ENCODE measurements around the gene DDAH1.

DNA sequence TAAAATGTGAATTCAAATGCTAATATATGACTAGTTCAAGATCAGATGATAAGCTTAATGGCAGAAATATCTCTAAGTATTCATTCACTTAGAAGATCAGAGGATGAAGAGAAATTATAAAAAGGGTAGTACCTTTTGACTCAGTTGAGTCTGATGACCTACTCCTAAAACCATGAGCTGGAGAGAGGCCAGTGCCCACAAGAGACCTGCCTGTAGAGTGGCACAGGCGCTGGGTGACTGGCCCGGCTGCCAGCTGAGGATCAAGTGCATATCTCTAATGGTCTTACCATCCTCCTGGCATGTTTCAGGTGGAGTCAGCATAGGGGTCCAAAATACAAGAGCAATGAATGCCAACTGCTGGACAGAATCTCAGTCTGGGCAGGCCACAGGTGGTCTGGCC is 14.1 kb downstream of the DDAH1 start:
- TF ChIP-seq, protein P1, sequence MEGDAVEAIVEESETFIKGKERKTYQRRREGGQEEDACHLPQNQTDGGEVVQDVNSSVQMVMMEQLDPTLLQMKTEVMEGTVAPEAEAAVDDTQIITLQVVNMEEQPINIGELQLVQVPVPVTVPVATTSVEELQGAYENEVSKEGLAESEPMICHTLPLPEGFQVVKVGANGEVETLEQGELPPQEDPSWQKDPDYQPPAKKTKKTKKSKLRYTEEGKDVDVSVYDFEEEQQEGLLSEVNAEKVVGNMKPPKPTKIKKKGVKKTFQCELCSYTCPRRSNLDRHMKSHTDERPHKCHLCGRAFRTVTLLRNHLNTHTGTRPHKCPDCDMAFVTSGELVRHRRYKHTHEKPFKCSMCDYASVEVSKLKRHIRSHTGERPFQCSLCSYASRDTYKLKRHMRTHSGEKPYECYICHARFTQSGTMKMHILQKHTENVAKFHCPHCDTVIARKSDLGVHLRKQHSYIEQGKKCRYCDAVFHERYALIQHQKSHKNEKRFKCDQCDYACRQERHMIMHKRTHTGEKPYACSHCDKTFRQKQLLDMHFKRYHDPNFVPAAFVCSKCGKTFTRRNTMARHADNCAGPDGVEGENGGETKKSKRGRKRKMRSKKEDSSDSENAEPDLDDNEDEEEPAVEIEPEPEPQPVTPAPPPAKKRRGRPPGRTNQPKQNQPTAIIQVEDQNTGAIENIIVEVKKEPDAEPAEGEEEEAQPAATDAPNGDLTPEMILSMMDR (IDR thresholded peaks at IDR 0.05) = no peak
- TF ChIP-seq POLR2A (IDR thresholded peaks at IDR 0.05) = no peak
